ENCODE results near the gene COG5.

Gene COG5

GRCh38 chr7:107168233-107169119 lies 395.2 kb downstream of the COG5 start, which contains the start of gene HBP1:
Gene HBP1 (plus strand): TSS chr7:107169003. CDS start chr7:107179894, 10,891 bp downstream.
- peak; percentile 100 for DNase-seq (ENCODE audit: low spot score)
- H3K4me3 ChIP-seq = peak within 1 kb of the TSS; percentile 98
- H3K27ac ChIP-seq = peak within 1 kb of the TSS; percentile 100
- no peak for TF ChIP-seq CTCF (IDR thresholded peaks at IDR 0.05)

- Histone ChIP-seq H3K27ac (peak overlapping the region; percentile 96 to 97), H3K4me3 (peak overlapping the region; percentile 73)
- peak; percentile 23 for TF ChIP-seq CTCF (IDR thresholded peaks at IDR 0.05)
- no peak for DNase-seq (ENCODE audit: low spot score)
Observed at GRCh38 chr7:107167483-107168232, 396.1 kb downstream of the COG5 start.

- TF ChIP-seq CTCF (IDR thresholded peaks at IDR 0.05) = no peak
- DNase-seq (ENCODE audit: low spot score) = no peak
- H3K4me3 ChIP-seq = peak overlapping the region; percentile 73
- peak overlapping the region; percentile 96 to 97 for H3K27ac ChIP-seq
Observed at GRCh38 chr7:107166736-107167426, 396.8 kb downstream of the COG5 start.

- Histone ChIP-seq H3K4me3 (no peak overlapping the region), H3K27ac (no peak overlapping the region)
- TF ChIP-seq CTCF (IDR thresholded peaks at IDR 0.05) = no peak
- no peak for DNase-seq (ENCODE audit: low spot score)
Observed at GRCh38 chr7:107165341-107165740, 398.4 kb downstream of the COG5 start.

GRCh38 chr7:107164092-107164491 lies 399.6 kb downstream of the COG5 start:
- no peak overlapping the region for H3K4me3 ChIP-seq
- no peak for TF ChIP-seq CTCF (IDR thresholded peaks at IDR 0.05)
- no peak for DNase-seq (ENCODE audit: low spot score)
- H3K27ac ChIP-seq = no peak overlapping the region

- DNase-seq (ENCODE audit: low spot score) = no peak
- Histone ChIP-seq H3K27ac (no peak overlapping the region), H3K4me3 (no peak overlapping the region)
- TF ChIP-seq CTCF (IDR thresholded peaks at IDR 0.05) = no peak
Observed at GRCh38 chr7:107162475-107162874, 401.2 kb downstream of the COG5 start.

Measured in coronary artery (tissue), 2 donors.